SJSA1 (cell line): ENCODE measurements around the gene GRIK4. TPM values are rescaled to one million over a fixed set of nuclear protein-coding genes. Genes with fewer than 3 reads are reported as not detected.

Source experiments
- total RNA-seq: library from RNA; depleted of rRNA; stranded (reverse); fragments of >200 nt; shearing (Covaris generic); gene quantifications from 2 replicates; pipeline ENCODE4 v1.2.3, GENCODE V29; 2014; rRNA removed

Gene GRIK4
- total RNA-seq, 1 experiment from 2014 or later, result not detected

Other genes starting within 250 kb of the GRIK4 start
- gene TLCD5, start 186.4 kb upstream of the GRIK4 start, total RNA-seq, result 2.6 and 4.6 TPM in 2 replicates
- gene ARHGEF12, start 175.3 kb upstream of the GRIK4 start, total RNA-seq, result 29.6 and 36.9 TPM in 2 replicates